Measurements from ENCODE around the gene SLC38A3.

- no peak for TF ChIP-seq CTCF (IDR thresholded peaks at IDR 0.05; ENCODE audit: low read depth, low read length)
- no peak for TF ChIP-seq EZH2phosphoT487 (IDR thresholded peaks at IDR 0.05; ENCODE audit: low read depth)
These were observed 36.7 kb upstream of the SLC38A3 start for GRCh38 chr3:50168388-50168787.

Measured in OCI-LY3 (cell line).